GM12864 (cell line): ENCODE data around the gene AKAP9.
"Not testable (repeated sequence)": the region's sequence is repeated elsewhere in the genome, so short reads cannot be mapped to it uniquely, and the experiment has no call there.

Source experiments
- DNase-seq: peaks from one replicate; pipeline ENCODE4 v3.0.0-alpha.2; 2011; ENCODE audit warnings: low read depth
- H3K4me3 ChIP-seq: 2 replicates; pipeline ENCODE4 v1.5.1; 2011; ENCODE audit warnings: mild to moderate bottlenecking, low read depth, low read length, control low read depth
- TF ChIP-seq, protein P1 (sequence below): IDR thresholded peaks from 2 replicates; pipeline ENCODE4 v1.5.1; 2011; ENCODE audit warnings: low read depth, mild to moderate bottlenecking, moderate library complexity, low read length, control low read depth, inconsistent platforms; ENCODE audit errors: missing control alignments

The AKAP9 gene

GRCh38 chr7:91945476-91945875 lies 4.8 kb downstream of the AKAP9 start:
- no peak for DNase-seq
- H3K4me3 ChIP-seq, result no peak overlapping the region
- TF ChIP-seq, protein P1, sequence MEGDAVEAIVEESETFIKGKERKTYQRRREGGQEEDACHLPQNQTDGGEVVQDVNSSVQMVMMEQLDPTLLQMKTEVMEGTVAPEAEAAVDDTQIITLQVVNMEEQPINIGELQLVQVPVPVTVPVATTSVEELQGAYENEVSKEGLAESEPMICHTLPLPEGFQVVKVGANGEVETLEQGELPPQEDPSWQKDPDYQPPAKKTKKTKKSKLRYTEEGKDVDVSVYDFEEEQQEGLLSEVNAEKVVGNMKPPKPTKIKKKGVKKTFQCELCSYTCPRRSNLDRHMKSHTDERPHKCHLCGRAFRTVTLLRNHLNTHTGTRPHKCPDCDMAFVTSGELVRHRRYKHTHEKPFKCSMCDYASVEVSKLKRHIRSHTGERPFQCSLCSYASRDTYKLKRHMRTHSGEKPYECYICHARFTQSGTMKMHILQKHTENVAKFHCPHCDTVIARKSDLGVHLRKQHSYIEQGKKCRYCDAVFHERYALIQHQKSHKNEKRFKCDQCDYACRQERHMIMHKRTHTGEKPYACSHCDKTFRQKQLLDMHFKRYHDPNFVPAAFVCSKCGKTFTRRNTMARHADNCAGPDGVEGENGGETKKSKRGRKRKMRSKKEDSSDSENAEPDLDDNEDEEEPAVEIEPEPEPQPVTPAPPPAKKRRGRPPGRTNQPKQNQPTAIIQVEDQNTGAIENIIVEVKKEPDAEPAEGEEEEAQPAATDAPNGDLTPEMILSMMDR, result no peak

- DNase-seq, result no peak
- H3K4me3 ChIP-seq, result no peak overlapping the region
- TF ChIP-seq, protein P1, result no peak
Observed at GRCh38 chr7:91946549-91946948, 5.9 kb downstream of the AKAP9 start.

DNA sequence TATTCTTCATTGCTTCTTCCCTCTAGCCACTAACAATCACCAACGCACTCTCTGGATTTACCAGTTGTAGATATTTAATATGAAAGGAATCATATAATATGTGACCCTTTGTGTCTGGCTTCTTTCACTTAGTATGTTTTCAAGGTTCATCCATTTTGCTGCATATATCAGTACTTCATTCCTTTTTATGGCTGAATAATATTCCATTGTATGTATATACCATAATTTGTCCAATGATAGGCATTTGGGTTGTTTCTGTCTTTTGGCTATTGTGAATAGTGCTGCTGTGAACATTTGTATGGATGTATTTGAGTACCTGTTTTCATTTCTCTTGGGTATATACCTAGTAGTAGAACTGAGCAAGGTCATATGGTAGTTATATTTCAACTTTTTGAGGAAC lies 7.3 kb downstream of the AKAP9 start:
- no peak for DNase-seq
- H3K4me3 ChIP-seq, result no peak overlapping the region
- TF ChIP-seq, protein P1, result no peak

DNA sequence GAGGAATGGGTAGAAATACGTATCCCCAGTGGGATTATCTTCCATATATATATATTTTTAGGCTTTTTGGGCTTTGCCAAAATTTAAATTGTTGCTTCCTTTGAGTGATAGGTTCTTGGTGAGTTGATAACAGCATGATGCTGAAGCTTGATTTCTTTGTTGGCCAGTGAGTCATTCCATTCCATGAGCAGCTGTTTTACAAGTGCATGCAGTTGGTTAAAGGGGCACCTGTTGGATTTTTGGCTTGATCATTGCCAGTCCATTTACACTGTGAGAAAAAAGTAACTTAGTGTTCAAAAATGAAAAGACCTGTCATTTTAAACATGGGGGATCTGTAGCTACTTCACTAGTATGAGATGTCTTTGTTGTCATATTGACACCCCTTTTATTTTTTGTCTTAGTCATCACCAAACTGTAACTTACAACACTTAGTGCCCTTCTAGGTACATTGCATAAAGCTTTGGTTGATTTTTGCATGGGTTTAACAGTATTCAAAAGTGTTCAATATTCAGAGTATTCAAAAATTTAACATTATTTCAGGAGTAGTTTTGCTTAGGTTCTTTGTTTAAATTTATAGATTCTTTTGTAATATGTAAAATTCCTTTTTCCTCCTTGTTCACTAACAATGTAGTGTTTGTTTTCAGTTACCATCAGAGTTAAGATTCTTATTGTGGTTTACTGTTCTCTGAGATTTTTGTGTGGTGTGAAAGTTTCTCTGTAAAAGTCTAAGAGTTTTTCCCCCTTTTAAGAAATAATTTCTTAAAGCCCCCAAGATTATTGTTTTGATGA lies 8.8 kb downstream of the AKAP9 start:
- TF ChIP-seq, protein P1, result no peak

DNA sequence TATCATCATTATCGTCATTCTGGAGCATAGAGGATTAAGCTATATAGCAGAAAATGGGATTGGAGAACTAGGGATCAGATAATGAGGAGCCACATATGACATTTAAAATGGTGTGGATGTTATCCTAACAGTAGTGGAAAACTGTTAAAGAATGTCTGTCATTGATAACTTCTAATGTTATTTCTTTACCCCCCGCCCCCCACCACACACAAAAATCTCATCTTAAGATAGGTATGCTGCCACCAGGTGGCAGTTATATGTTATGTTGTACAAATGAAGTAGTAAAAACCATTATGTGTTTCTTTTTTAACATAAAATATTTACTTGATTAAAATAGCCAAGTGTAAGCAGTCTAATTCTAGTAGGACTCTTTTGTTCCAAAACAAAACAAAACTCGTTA lies 13.0 kb downstream of the AKAP9 start:
- TF ChIP-seq, protein P1, result no peak
- no peak overlapping the region for H3K4me3 ChIP-seq
- DNase-seq, result no peak

More for the DNA sequence above, 8.8 kb downstream of the AKAP9 start:
- DNase-seq, result no peak
- H3K4me3 ChIP-seq, result no peak overlapping the region

- H3K4me3 ChIP-seq, DNase-seq: not testable (repeated sequence)
Observed at GRCh38 chr7:91956464-91956863, 15.8 kb downstream of the AKAP9 start.

DNA sequence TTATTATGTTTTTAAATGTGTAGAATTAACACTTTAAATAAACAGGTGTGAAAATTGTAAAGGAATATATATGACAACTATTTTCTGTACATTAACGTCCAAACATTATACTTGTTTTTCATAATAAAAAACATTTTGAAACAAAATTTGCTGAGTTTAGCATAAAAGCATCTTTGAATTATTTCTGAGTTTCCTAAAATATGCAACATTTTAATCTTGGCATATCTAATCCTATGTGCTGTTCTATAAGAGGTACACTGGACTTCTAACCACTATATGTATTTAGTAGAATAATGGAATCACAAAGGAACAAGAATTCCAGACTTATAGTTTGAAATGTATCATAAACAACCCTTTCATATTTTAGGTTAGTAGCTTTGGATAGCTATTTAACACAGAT lies 16.6 kb downstream of the AKAP9 start:
- TF ChIP-seq, protein P1, result no peak
- no peak for DNase-seq
- H3K4me3 ChIP-seq, result no peak overlapping the region
